ENCODE results near the gene RBBP5.
"Not testable (repeated sequence)": the region's sequence is repeated elsewhere in the genome, so short reads cannot be mapped to it uniquely, and the experiment has no call there.

The RBBP5 gene

GRCh38 chr1:205121660-205122488 lies at the start of gene RBBP5:
RBBP5 (minus strand) TSS chr1:205121978; CDS start chr1:205121873, 105 bp downstream.
- DNase-seq = peak; percentile 14 to 97 (median 89)

- no peak for DNase-seq
Measured at GRCh38 chr1:205171369-205171768, 49.6 kb upstream of the RBBP5 start.

GRCh38 chr1:205170532-205171269 lies 48.9 kb upstream of the RBBP5 start:
- no peak for DNase-seq

GRCh38 chr1:205169248-205169647 lies 47.5 kb upstream of the RBBP5 start:
- DNase-seq = no peak

GRCh38 chr1:205168291-205168690 lies 46.5 kb upstream of the RBBP5 start:
- no peak for DNase-seq

GRCh38 chr1:205162301-205162700 lies 40.5 kb upstream of the RBBP5 start:
- no peak for DNase-seq

- DNase-seq = no peak
Measured at GRCh38 chr1:205161076-205161475, 39.3 kb upstream of the RBBP5 start.

GRCh38 chr1:205158048-205158616 lies 36.4 kb upstream of the RBBP5 start:
- no peak for DNase-seq

- DNase-seq = not testable (repeated sequence)
Measured at GRCh38 chr1:205155665-205156377, 34.0 kb upstream of the RBBP5 start.

- DNase-seq = no peak
Measured at GRCh38 chr1:205152505-205152904, 30.7 kb upstream of the RBBP5 start.

- no peak for DNase-seq
Measured at GRCh38 chr1:205150651-205151428, 29.1 kb upstream of the RBBP5 start.

- DNase-seq = no peak
Measured at GRCh38 chr1:205147191-205147835, 25.5 kb upstream of the RBBP5 start.

GRCh38 chr1:205144751-205145150 lies 23.0 kb upstream of the RBBP5 start:
- no peak for DNase-seq

- no peak for DNase-seq
Measured at GRCh38 chr1:205144046-205144720, 22.4 kb upstream of the RBBP5 start.

GRCh38 chr1:205142102-205142469 lies 20.3 kb upstream of the RBBP5 start:
- DNase-seq = no peak

GRCh38 chr1:205141236-205142101 lies 19.7 kb upstream of the RBBP5 start:
- DNase-seq = peak in 53 of 56 donors; percentile 4 to 91 (median 50)

GRCh38 chr1:205140113-205140512 lies 18.3 kb upstream of the RBBP5 start:
- no peak for DNase-seq

- DNase-seq = no peak
Measured at GRCh38 chr1:205137901-205138300, 16.1 kb upstream of the RBBP5 start.

- no peak for DNase-seq
Measured at GRCh38 chr1:205133287-205133686, 11.5 kb upstream of the RBBP5 start.

Data from amygdala (tissue), 56 donors.